Endothelial cell of umbilical vein (primary cell): ENCODE data around the gene HCAR3. TPM values are rescaled to one million over a fixed set of nuclear protein-coding genes. Genes with fewer than 3 reads are reported as not detected.

Experiments used
- BruUV-seq: library from RNA; stranded (reverse); fragments of 400-500 nt; replicated peaks from 2 replicates; lab custom pipeline; 2021; lab: Mats Ljungman, UMichigan
- CTCF ChIA-PET: fragments of 300-600, 350-600 bp; sonication (Branson Sonifier 250); formaldehyde crosslinking; loops from one replicate; lab custom pipeline; 2021; ENCODE audit warnings: antibody characterized with exemption, inconsistent platforms; lab: Charles Lee
- POLR2A ChIA-PET: fragments of 300-600, 350-600 bp; sonication (Branson Sonifier 250); formaldehyde crosslinking; loops from one replicate; lab custom pipeline; 2021; ENCODE audit warnings: antibody characterized with exemption, inconsistent platforms; lab: Charles Lee
- DNase-seq: peaks from one replicate; pipeline ENCODE4 v3.0.0-alpha.2; 2011; ENCODE audit warnings: low read depth, low spot score
- FAIRE-seq: peaks from 2 replicates; lab custom pipeline; 2011; peaks lifted over from hg19 to GRCh38; lab: Jason Lieb, UNC
- H2AFZ ChIP-seq: 2 replicates; pipeline ENCODE4 v1.6.0; 2012; ENCODE audit warnings: low read depth, low read length, control low read depth, inconsistent platforms
- H3K27ac ChIP-seq: 2 replicates; pipeline ENCODE4 v1.5.1; 2011; ENCODE audit warnings: low read depth, mild to moderate bottlenecking, control low read depth, low read length, moderate library complexity; ENCODE audit not compliant: insufficient read depth
- H3K27me3 ChIP-seq, 2 experiments: 2 replicates each; pipeline versions ENCODE4 v1.6.0 to v1.6.1; 2011; ENCODE audit warnings: low read length in 2 of 2, mixed read lengths in 1 of 2; ENCODE audit not compliant: control insufficient read depth in 2 of 2, insufficient read depth in 2 of 2
- H3K36me3 ChIP-seq, 2 experiments: 2 replicates in 1 of 2; 3 replicates in 1 of 2; pipeline ENCODE4 v1.5.1; 2011; ENCODE audit warnings: low read length in 2 of 2, mild to moderate bottlenecking in 1 of 2, moderate library complexity in 1 of 2; ENCODE audit not compliant: control insufficient read depth in 2 of 2, insufficient read depth in 2 of 2; ENCODE audit errors: extremely low read depth in 1 of 2
- H3K4me1 ChIP-seq: 3 replicates; pipeline ENCODE4 v1.5.1; 2011; ENCODE audit warnings: mild to moderate bottlenecking, low read length; ENCODE audit not compliant: control insufficient read depth, insufficient read depth; ENCODE audit errors: extremely low read depth
- H3K4me2 ChIP-seq: 2 replicates; pipeline ENCODE4 v1.6.1; 2011; ENCODE audit warnings: low read length, control low read depth, mixed read lengths; ENCODE audit not compliant: insufficient read depth
- H3K4me3 ChIP-seq, 3 experiments: fragments of 200-600 bp in 1 of 3; sonication (generic), shearing (Covaris generic) in 1 of 3; replicated peaks in 1 of 3; 2 replicates each; pipeline ENCODE4 v1.5.1; 2011 to 2016; ENCODE audit warnings: control low read depth in 3 of 3, low read length in 3 of 3, mild to moderate bottlenecking in 2 of 3, inconsistent platforms in 1 of 3, low read depth in 1 of 3, moderate library complexity in 1 of 3; ENCODE audit not compliant: insufficient read depth in 1 of 3
- H3K79me2 ChIP-seq: 2 replicates; pipeline ENCODE4 v1.6.0; 2012; ENCODE audit warnings: low read length, inconsistent platforms; ENCODE audit not compliant: control insufficient read depth, insufficient read depth
- H3K9ac ChIP-seq: replicated peaks from 2 replicates; pipeline ENCODE3; 2011; ENCODE audit warnings: low read length, control low read depth; ENCODE audit not compliant: insufficient read depth; ENCODE audit errors: extremely low read depth
- H3K9me1 ChIP-seq: replicated peaks from 3 replicates; pipeline ENCODE4 v1.6.0; 2011; ENCODE audit warnings: mild to moderate bottlenecking, low read length; ENCODE audit not compliant: control insufficient read depth, insufficient read depth; ENCODE audit errors: extremely low read depth
- H3K9me3 ChIP-seq: replicated peaks from 2 replicates; pipeline ENCODE4 v1.5.1; 2012; ENCODE audit warnings: low read length, inconsistent platforms; ENCODE audit not compliant: control insufficient read depth, insufficient read depth
- H4K20me1 ChIP-seq: replicated peaks from 2 replicates; pipeline ENCODE3; 2011; ENCODE audit warnings: mild to moderate bottlenecking, low read length; ENCODE audit not compliant: control insufficient read depth, insufficient read depth; ENCODE audit errors: extremely low read depth
- CTCF ChIP-seq, 2 donors: IDR thresholded peaks; 1 replicate in 1 of 2; 2 replicates in 1 of 2; pipeline ENCODE4 v1.5.1; 2011; ENCODE audit warnings: low read length in 2 of 2, mild to moderate bottlenecking in 2 of 2, moderate library complexity in 2 of 2, control low read depth in 1 of 2, inconsistent platforms in 1 of 2, low read depth in 1 of 2; ENCODE audit not compliant: insufficient read depth in 1 of 2; ENCODE audit errors: extremely low read depth in 1 of 2
- EZH2 ChIP-seq: IDR thresholded peaks from 2 replicates; pipeline ENCODE4 v1.6.1; 2012; ENCODE audit warnings: borderline replicate concordance, low read depth, mild to moderate bottlenecking, moderate library complexity, low read length, inconsistent platforms; ENCODE audit not compliant: severe bottlenecking
- FOS ChIP-seq: IDR thresholded peaks from 2 replicates; pipeline ENCODE4 v1.6.1; 2011; ENCODE audit warnings: mild to moderate bottlenecking, low read length, moderate library complexity, borderline replicate concordance; ENCODE audit not compliant: insufficient read depth
- GATA2 ChIP-seq: IDR thresholded peaks from 2 replicates; pipeline ENCODE4 v1.7.0; 2011; ENCODE audit warnings: low read depth, mild to moderate bottlenecking, moderate library complexity, mixed read lengths, low read length; ENCODE audit not compliant: insufficient read length, insufficient read depth
- JUN ChIP-seq: IDR thresholded peaks from 2 replicates; pipeline ENCODE4 v1.6.1; 2011; ENCODE audit warnings: borderline replicate concordance, low read depth; ENCODE audit not compliant: insufficient read length, insufficient read depth
- MAX ChIP-seq: IDR thresholded peaks from 2 replicates; pipeline ENCODE4 v1.6.1; 2011; ENCODE audit not compliant: insufficient read depth, insufficient read length
- MYC ChIP-seq: IDR thresholded peaks from one replicate; pipeline ENCODE4 v1.6.1; 2011; ENCODE audit warnings: mild to moderate bottlenecking, low read depth, low read length
- POLR2A ChIP-seq: IDR thresholded peaks from 2 replicates; pipeline ENCODE4 v1.6.1; 2012; ENCODE audit warnings: low read depth, mild to moderate bottlenecking, control low read depth, low read length
- POLR2AphosphoS5 ChIP-seq: IDR thresholded peaks from 2 replicates; pipeline ENCODE4 v1.6.1; 2012; ENCODE audit warnings: low read depth, mild to moderate bottlenecking, control low read depth, low read length, moderate library complexity; ENCODE audit not compliant: insufficient read depth
- dilution Hi-C: fragments of 300-500 bp; cut with MboI; formaldehyde crosslinking; loops from one replicate; pipeline ENCODE4 v1.15.0; 2019; ENCODE audit warnings: low sequenced_read_pairs; ENCODE audit not compliant: extremely low pct_ligation_motif_present
- intact Hi-C: fragments of 100-400 bp; cut with micrococcal nuclease; formaldehyde crosslinking; loops from one replicate; pipeline ENCODE4 v1.10.0; 2022
- polyA plus RNA-seq, 4 experiments: library from polyadenylated mRNA; depleted of rRNA in 3 of 4; stranded (reverse) in 3 of 4; unstranded in 1 of 4; fragments of >200 nt; gene quantifications; 2 replicates each; pipeline versions ENCODE4 v1.2.1 to v1.2.3, GENCODE V29; 2011 to 2012; ENCODE audit warnings: missing spikeins in 1 of 4
- total RNA-seq: library from RNA; stranded (reverse); gene quantifications from 2 replicates; pipeline ENCODE4 v1.2.3, GENCODE V29; 2021

Gene HCAR3
- total and polyA plus RNA-seq, 2 donors (not counting 3 experiments of a cell fraction or from before 2014, with no cell fraction given): 0.06 TPM; not detected in 1

- POLR2A ChIA-PET: no interaction called here
- no peak overlapping the region for H3K4me2 ChIP-seq
- no peaks in the 10 kb centered on the region for H3K27me3 ChIP-seq
- FAIRE-seq (no peak), DNase-seq (no peak)
- H3K4me3 ChIP-seq: no peak overlapping the region
- no peaks in the 10 kb centered on the region for H3K9me1 ChIP-seq
- H3K4me1 ChIP-seq: no peaks in the 10 kb centered on the region
- H3K27ac ChIP-seq: no peak overlapping the region
- no peaks in the 10 kb centered on the region for H3K36me3 ChIP-seq
- intact Hi-C loops: no loop called here
- no peaks in the 10 kb centered on the region for H3K9me3 ChIP-seq
- H3K79me2 ChIP-seq: no peaks in the 10 kb centered on the region
- TF ChIP-seq EZH2 (no peak), POLR2AphosphoS5 (no peak), POLR2A (no peak), CTCF (IDR thresholded peaks at IDR 0.05; ENCODE audit: extremely low read depth in 1 of 2, insufficient read depth in 1 of 2, low read depth in 1 of 2, low read length in 2 of 2) (no peak), MYC (no peak), FOS (no peak), JUN (no peak), MAX (no peak), GATA2 (no peak)
- H2AFZ ChIP-seq: no peak overlapping the region
- CTCF ChIA-PET: interaction anchor here (1.0 to 4.8 kb wide), 3 partner anchors 9 to 53 kb away, joined by 3 to 11 read pairs (median 4); no protein-coding TSS in a partner anchor
- no TSS peak for BruUV-seq
- no peak overlapping the region for H3K9ac ChIP-seq
- H4K20me1 ChIP-seq: no peaks in the 10 kb centered on the region
- dilution Hi-C loops: no loop called here
Observed at GRCh38 chr12:122691566-122691965, 25.0 kb downstream of the HCAR3 start.
